GM18526 (cell line): Measurements from ENCODE around the gene BCR.

Experiments used
- POLR2A ChIP-seq: IDR thresholded peaks from 3 replicates; pipeline ENCODE4 v1.6.1; 2011; ENCODE audit not compliant: insufficient read length; ENCODE audit errors: extremely low read depth

Gene BCR

GRCh38 chr22:23181721-23182308, 1.5 kb downstream of the BCR start:
- TF ChIP-seq POLR2A: no peak

GRCh38 chr22:23182309-23183060, 2.2 kb downstream of the BCR start:
- TF ChIP-seq POLR2A: no peak

GRCh38 chr22:23183061-23183698, 2.9 kb downstream of the BCR start:
- no peak for TF ChIP-seq POLR2A

GRCh38 chr22:23184100-23184763, 3.9 kb downstream of the BCR start:
- TF ChIP-seq POLR2A: no peak

- TF ChIP-seq POLR2A: no peak
Observed at GRCh38 chr22:23184764-23185113, 4.4 kb downstream of the BCR start.

- TF ChIP-seq POLR2A: no peak
Observed at GRCh38 chr22:23187211-23187610, 6.9 kb downstream of the BCR start.

GRCh38 chr22:23187871-23188700, 7.8 kb downstream of the BCR start:
- TF ChIP-seq POLR2A: no peak

GRCh38 chr22:23190526-23190925, 10.2 kb downstream of the BCR start:
- no peak for TF ChIP-seq POLR2A

- no peak for TF ChIP-seq POLR2A
Observed at GRCh38 chr22:23192133-23192532, 11.8 kb downstream of the BCR start.

GRCh38 chr22:23192558-23192957, 12.2 kb downstream of the BCR start:
- TF ChIP-seq POLR2A: no peak

GRCh38 chr22:23193196-23193827, 13.0 kb downstream of the BCR start:
- TF ChIP-seq POLR2A: no peak

GRCh38 chr22:23193882-23194281, 13.6 kb downstream of the BCR start:
- TF ChIP-seq POLR2A: no peak

- no peak for TF ChIP-seq POLR2A
Observed at GRCh38 chr22:23196165-23196564, 15.9 kb downstream of the BCR start.

- no peak for TF ChIP-seq POLR2A
Observed at GRCh38 chr22:23197836-23198235, 17.5 kb downstream of the BCR start.

- TF ChIP-seq POLR2A: no peak
Observed at GRCh38 chr22:23199159-23199558, 18.9 kb downstream of the BCR start.
